ENCODE results near the gene FRMD4B. TPM values are rescaled to one million over a fixed set of nuclear protein-coding genes. Genes with fewer than 3 reads are reported as not detected.

The FRMD4B gene
- total and polyA plus RNA-seq, 2 donors from 2014 or later, result 11.8 to 50.5 TPM

DNA sequence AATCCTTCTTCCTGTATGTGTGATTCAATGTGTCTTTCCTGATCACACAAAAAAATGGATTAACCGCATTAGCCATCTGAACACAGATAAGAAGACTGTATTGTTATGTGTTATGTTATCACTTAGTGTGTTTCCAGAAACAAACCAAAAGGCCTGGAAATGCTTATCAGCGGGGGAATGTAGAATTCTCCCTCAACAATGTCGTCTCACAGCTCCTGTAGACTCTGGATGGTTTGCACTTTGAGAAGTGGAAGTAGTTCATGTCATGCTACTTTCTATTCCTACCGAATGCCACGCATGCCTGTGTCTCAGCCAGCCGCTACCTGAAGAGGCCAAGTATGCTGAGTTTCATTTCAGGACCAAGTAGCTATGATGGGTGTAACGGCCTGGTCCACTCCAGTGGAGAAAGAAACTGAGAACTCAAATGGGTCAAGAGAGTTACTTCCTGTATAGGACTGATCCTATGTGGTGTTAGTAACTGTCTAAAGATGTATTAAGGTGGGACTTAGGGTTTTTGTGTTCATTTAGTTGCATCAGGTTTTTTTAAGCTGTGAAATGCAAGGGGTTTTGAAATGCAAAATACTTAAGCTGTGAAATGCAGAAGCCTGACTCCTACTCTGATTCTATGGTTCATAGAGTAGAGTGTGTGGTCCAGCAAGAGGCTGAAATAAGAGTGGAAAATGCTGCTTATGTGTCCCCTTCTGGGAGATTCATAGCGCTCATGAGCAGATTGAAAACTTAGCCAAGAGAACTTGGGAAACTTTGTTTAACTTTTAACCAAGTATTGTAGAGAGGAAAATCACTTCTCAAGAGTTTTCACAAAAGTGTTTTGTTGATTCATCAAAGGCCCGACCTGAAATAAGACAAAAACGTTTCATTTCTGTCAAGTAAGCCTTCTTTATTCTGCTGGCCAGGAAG lies 145.0 kb downstream of the FRMD4B start:
- H3K9ac ChIP-seq (ENCODE audit: low read length in 3 of 3), result no peak overlapping the region
- no peak for FAIRE-seq

DNA sequence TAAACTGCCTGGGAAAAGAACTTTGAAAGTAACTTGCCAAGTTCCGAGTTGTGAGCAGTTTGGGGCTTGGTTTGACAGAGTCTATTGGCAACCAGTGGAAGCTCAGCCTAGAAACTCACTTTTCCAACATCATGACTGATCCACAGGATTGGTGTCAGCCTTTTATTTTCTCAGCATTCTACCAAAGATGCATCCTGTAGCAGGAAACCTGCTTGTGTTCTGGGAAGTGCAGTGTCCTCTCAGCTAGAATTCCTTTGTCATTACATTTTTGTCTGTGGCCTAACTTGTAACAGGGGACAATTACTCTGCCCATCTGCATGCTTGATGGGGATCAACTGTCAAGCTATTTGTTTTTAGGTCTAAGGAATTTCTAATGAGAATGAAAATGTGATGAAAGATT lies 146.8 kb downstream of the FRMD4B start:
- TF ChIP-seq, protein P1, sequence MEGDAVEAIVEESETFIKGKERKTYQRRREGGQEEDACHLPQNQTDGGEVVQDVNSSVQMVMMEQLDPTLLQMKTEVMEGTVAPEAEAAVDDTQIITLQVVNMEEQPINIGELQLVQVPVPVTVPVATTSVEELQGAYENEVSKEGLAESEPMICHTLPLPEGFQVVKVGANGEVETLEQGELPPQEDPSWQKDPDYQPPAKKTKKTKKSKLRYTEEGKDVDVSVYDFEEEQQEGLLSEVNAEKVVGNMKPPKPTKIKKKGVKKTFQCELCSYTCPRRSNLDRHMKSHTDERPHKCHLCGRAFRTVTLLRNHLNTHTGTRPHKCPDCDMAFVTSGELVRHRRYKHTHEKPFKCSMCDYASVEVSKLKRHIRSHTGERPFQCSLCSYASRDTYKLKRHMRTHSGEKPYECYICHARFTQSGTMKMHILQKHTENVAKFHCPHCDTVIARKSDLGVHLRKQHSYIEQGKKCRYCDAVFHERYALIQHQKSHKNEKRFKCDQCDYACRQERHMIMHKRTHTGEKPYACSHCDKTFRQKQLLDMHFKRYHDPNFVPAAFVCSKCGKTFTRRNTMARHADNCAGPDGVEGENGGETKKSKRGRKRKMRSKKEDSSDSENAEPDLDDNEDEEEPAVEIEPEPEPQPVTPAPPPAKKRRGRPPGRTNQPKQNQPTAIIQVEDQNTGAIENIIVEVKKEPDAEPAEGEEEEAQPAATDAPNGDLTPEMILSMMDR (IDR thresholded peaks at IDR 0.05; ENCODE audit: borderline replicate concordance, extremely low read depth, insufficient read depth), result no peak
- H3K27me3 ChIP-seq (ENCODE audit: control insufficient read depth, insufficient read depth, low read length), result no peaks in the 10 kb centered on the region
- no peak overlapping the region for H3K27ac ChIP-seq (ENCODE audit: low read depth in 2 of 2, low read length in 2 of 2)
- no peak for FAIRE-seq
- H3K9me3 ChIP-seq (ENCODE audit: control insufficient read depth in 2 of 3, insufficient read depth in 1 of 3, low read length in 3 of 3), result no peaks in the 10 kb centered on the region
- intact Hi-C loops (cut with DNase I), result no loop called here
- DNase-seq, result peak in 1 of 5 donors; percentile 31
- H3K4me3 ChIP-seq (ENCODE audit: low read length in 3 of 3), result no peak overlapping the region
- H3K9ac ChIP-seq (ENCODE audit: low read length in 3 of 3), result no peak overlapping the region
- peaks cover 0 to 4% (median 2%) of the 10 kb centered on the region in 3 donors for H3K36me3 ChIP-seq (ENCODE audit: control insufficient read depth in 2 of 3, insufficient read depth in 3 of 3, low read length in 3 of 3)
- peaks cover 0 to 26% (median 15%) of the 10 kb centered on the region in 3 donors for H3K4me1 ChIP-seq (ENCODE audit: control insufficient read depth in 2 of 3, insufficient read depth in 2 of 3, low read depth in 1 of 3, low read length in 3 of 3)

More for the DNA sequence above, 145.0 kb downstream of the FRMD4B start:
- DNase-seq, result peak in 3 of 5 donors; percentile 29 to 59 (median 49)
- no peaks in the 10 kb centered on the region for H3K9me3 ChIP-seq (ENCODE audit: control insufficient read depth in 2 of 3, insufficient read depth in 1 of 3, low read length in 3 of 3)
- peaks cover 0 to 25% (median 15%) of the 10 kb centered on the region in 3 donors for H3K4me1 ChIP-seq (ENCODE audit: control insufficient read depth in 2 of 3, insufficient read depth in 2 of 3, low read depth in 1 of 3, low read length in 3 of 3)
- TF ChIP-seq, protein P1 (IDR thresholded peaks at IDR 0.05; ENCODE audit: borderline replicate concordance, extremely low read depth, insufficient read depth), result no peak
- no peak overlapping the region for H3K4me3 ChIP-seq (ENCODE audit: low read length in 3 of 3)
- H3K27me3 ChIP-seq (ENCODE audit: control insufficient read depth, insufficient read depth, low read length), result no peaks in the 10 kb centered on the region
- H3K36me3 ChIP-seq (ENCODE audit: control insufficient read depth in 2 of 3, insufficient read depth in 3 of 3, low read length in 3 of 3), result peaks cover 0 to 4% (median 2%) of the 10 kb centered on the region in 3 donors
- intact Hi-C loops (cut with DNase I), result no loop called here
- H3K27ac ChIP-seq (ENCODE audit: low read depth in 2 of 2, low read length in 2 of 2), result peak overlapping the region; percentile 5 to 36

DNA sequence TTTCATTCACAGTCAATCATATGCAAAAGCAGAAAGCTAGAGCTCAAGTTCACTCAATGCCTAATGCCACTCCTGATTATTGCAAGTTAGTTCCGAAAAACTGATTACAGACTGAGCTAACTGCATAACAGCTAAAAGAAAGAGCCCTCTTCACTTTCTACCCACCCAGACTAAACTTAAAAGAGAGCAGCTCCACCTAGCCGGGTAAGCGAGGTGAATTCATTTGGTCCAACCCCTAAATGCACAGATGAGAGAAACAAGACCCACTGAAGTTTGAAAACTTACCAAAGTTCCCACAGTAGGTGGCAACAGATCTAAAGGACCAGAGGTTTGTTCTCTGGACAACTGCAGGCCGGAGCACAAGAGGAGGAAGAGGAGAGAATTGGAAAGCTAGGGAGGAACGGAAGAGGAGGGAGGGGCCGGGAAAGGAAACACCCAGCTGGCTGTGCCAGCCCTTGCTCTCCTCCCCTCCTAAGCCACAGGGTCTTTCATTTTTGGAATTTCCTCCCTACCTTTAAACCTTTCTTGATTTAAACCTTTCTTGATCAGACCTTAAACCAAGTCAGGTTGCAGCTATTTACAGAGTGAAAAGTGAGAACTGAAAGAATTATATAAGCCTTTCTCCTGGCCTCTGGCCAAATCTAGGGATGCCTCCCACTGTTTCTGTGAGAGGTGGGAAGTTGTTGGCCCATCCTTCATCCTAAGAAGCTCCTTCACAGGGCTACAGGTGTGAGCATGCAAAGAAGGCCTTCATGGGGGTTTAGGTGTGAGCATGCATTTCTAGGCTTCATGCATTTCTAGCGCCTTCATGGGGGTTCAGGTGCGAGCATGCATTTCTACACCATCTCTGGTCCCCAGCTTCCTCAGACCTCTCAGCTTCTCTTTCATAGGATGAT lies 148.8 kb downstream of the FRMD4B start:
- H3K9ac ChIP-seq (ENCODE audit: low read length in 3 of 3), result peak overlapping the region in 2 of 3 donors; percentile 48 to 59
- H3K4me3 ChIP-seq (ENCODE audit: low read length in 3 of 3), result peak overlapping the region in 2 of 3 donors; percentile 52 to 57
- intact Hi-C loops (cut with DNase I), result no loop called here
- peaks cover 0 to 4% (median 2%) of the 10 kb centered on the region in 3 donors for H3K36me3 ChIP-seq (ENCODE audit: control insufficient read depth in 2 of 3, insufficient read depth in 3 of 3, low read length in 3 of 3)
- H3K4me1 ChIP-seq (ENCODE audit: control insufficient read depth in 2 of 3, insufficient read depth in 2 of 3, low read depth in 1 of 3, low read length in 3 of 3), result peaks cover 0 to 22% (median 15%) of the 10 kb centered on the region in 3 donors
- TF ChIP-seq, protein P1 (IDR thresholded peaks at IDR 0.05; ENCODE audit: borderline replicate concordance, extremely low read depth, insufficient read depth), result no peak
- no peaks in the 10 kb centered on the region for H3K27me3 ChIP-seq (ENCODE audit: control insufficient read depth, insufficient read depth, low read length)
- peak in 2 of 5 donors; percentile 32 to 46 for DNase-seq
- H3K27ac ChIP-seq (ENCODE audit: low read depth in 2 of 2, low read length in 2 of 2), result peak overlapping the region; percentile 1 to 35
- no peaks in the 10 kb centered on the region for H3K9me3 ChIP-seq (ENCODE audit: control insufficient read depth in 2 of 3, insufficient read depth in 1 of 3, low read length in 3 of 3)
- no peak for FAIRE-seq
